Measurements from ENCODE around the gene AMOT. TPM values are rescaled to one million over a fixed set of nuclear protein-coding genes. Genes with fewer than 3 reads are reported as not detected.
"Not testable (repeated sequence)": the region's sequence is repeated elsewhere in the genome, so short reads cannot be mapped to it uniquely, and the experiment has no call there.

Gene AMOT
- total and polyA plus RNA-seq, 2 of the 4 experiments (the other 2 are of a cell fraction), result 4.7 to 9.1 TPM

DNA sequence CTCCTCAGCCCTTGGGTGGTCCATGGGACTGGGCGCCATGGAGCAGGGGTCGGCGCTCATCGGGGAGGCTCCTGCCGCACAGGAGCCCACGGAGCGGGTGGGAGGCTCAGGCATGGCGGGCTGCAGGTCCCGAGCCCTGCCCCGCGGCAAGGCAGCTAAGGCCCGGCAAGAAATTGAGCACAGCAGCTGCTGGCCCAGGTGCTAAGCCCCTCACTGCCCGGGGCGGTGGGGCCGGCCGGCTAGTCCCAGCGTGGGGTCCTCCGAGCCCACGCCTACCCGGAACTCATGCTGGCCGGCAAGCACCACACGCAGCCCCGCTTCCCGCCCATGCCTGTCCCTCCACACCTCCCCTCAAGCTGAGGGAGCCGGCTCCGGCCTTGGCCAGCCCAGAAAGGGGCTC is 14.3 kb upstream of the AMOT start:
- H3K4ac ChIP-seq (ENCODE audit: low read depth, low read length); H3K9me1 ChIP-seq (ENCODE audit: insufficient read depth, low read length); H3K56ac ChIP-seq (ENCODE audit: extremely low read depth, insufficient read depth, low read length); H3K9ac ChIP-seq (ENCODE audit: low read depth, low read length); H3K79me1 ChIP-seq (ENCODE audit: low read depth in 1 of 2, low read length in 2 of 2); H3K4me1 ChIP-seq (ENCODE audit: control insufficient read depth, insufficient read depth, low read length); H4K5ac ChIP-seq (ENCODE audit: low read depth, low read length); H3K18ac ChIP-seq (ENCODE audit: low read depth, low read length); H2BK120ac ChIP-seq (ENCODE audit: low read depth, low read length); H4K91ac ChIP-seq (ENCODE audit: insufficient read depth, low read depth, low read length); H3K9me3 ChIP-seq (ENCODE audit: control insufficient read depth, insufficient read depth, low read length); H3K4me3 ChIP-seq (ENCODE audit: insufficient read depth, low read depth, low read length); H2BK20ac ChIP-seq (ENCODE audit: low read depth, low read length); BruUV-seq (replicated peaks); DNase-seq; H2AFZ ChIP-seq (replicated peaks; ENCODE audit: low read length, poor library complexity); H3K14ac ChIP-seq (replicated peaks; ENCODE audit: low read depth, low read length); POLR2A ChIA-PET (ENCODE audit: unreplicated experiment); H2BK15ac ChIP-seq (ENCODE audit: low read depth, low read length); H3K4me2 ChIP-seq (ENCODE audit: low read depth, low read length); H4K8ac ChIP-seq (ENCODE audit: low read depth in 2 of 2, low read length in 2 of 2); H4K20me1 ChIP-seq (ENCODE audit: insufficient read depth, low read length); ATAC-seq (ENCODE audit: low read depth); H2BK5ac ChIP-seq (ENCODE audit: low read depth, low read length, poor library complexity, severe bottlenecking); intact Hi-C loops (cut with micrococcal nuclease); CTCF ChIA-PET; H3K27ac ChIP-seq (ENCODE audit: insufficient read depth, low read length); H3K36me3 ChIP-seq (ENCODE audit: control insufficient read depth, insufficient read depth, low read length); in situ Hi-C loops (cut with MboI; ENCODE audit: low sequenced_read_pairs); H2AK5ac ChIP-seq (ENCODE audit: low read depth, low read length); H3K23ac ChIP-seq (ENCODE audit: low read depth, low read length); H2AK9ac ChIP-seq (replicated peaks; ENCODE audit: low read depth, low read length, poor library complexity); dilution Hi-C loops (cut with HindIII; ENCODE audit: low sequenced_read_pairs, unreplicated experiment): not testable (repeated sequence)
- WGBS, 2 experiments (ENCODE audit: extremely low coverage in 2 of 2, insufficient read length in 1 of 2), result 78% methylated on average over 7 of the region's 26 CpGs; no CpG with 5 or more reads in 1 of the 2 experiments
- H3K27me3 ChIP-seq (ENCODE audit: control insufficient read depth, insufficient read depth, low read length), result peaks cover 14% of the 10 kb centered on the region
